H9 (cell line): Measurements from ENCODE around the gene SLC24A2. TPM values are rescaled to one million over a fixed set of nuclear protein-coding genes. Genes with fewer than 3 reads are reported as not detected.

ENCODE experiments used
- DNase-seq: peaks from one replicate; pipeline ENCODE4 v3.0.0-alpha.2; 2017
- H2AFZ ChIP-seq: one replicate; pipeline ENCODE4 v1.6.1; 2013; ENCODE audit warnings: mild to moderate bottlenecking, low read length, control low read depth, moderate library complexity
- H2AK5ac ChIP-seq: 2 replicates; pipeline ENCODE4 v1.6.1; 2013; ENCODE audit warnings: low read length, control low read depth, mixed read lengths; ENCODE audit not compliant: insufficient read length
- H2BK120ac ChIP-seq: one replicate; pipeline ENCODE4 v1.6.1; 2013; ENCODE audit warnings: low read depth, mild to moderate bottlenecking, low read length, control low read depth, inconsistent platforms; ENCODE audit not compliant: poor library complexity, severe bottlenecking
- H2BK12ac ChIP-seq: 2 replicates; pipeline ENCODE4 v1.6.1; 2013; ENCODE audit warnings: low read length, control low read depth, mixed read lengths, low read depth; ENCODE audit not compliant: insufficient read length
- H2BK15ac ChIP-seq: 2 replicates; pipeline ENCODE4 v1.6.1; 2013; ENCODE audit warnings: low read depth, low read length, control low read depth
- H2BK20ac ChIP-seq: one replicate; pipeline ENCODE4 v1.6.1; 2013; ENCODE audit warnings: low read depth, mild to moderate bottlenecking, low read length, control low read depth, inconsistent platforms; ENCODE audit not compliant: poor library complexity, severe bottlenecking
- H2BK5ac ChIP-seq: 2 replicates; pipeline ENCODE4 v1.6.1; 2013; ENCODE audit warnings: low read length, control low read depth, mixed read lengths; ENCODE audit not compliant: insufficient read length
- H3K14ac ChIP-seq: 2 replicates; pipeline ENCODE4 v1.6.1; 2013; ENCODE audit warnings: low read length, control low read depth; ENCODE audit not compliant: insufficient read depth
- H3K18ac ChIP-seq: 2 replicates; pipeline ENCODE4 v1.6.1; 2013; ENCODE audit warnings: low read depth, mild to moderate bottlenecking, mixed read lengths, low read length, control low read depth; ENCODE audit not compliant: insufficient read length
- H3K23ac ChIP-seq: 2 replicates; pipeline ENCODE4 v1.6.1; 2013; ENCODE audit warnings: low read length, control low read depth, mixed read lengths, low read depth; ENCODE audit not compliant: insufficient read length
- H3K23me2 ChIP-seq: 2 replicates; pipeline ENCODE4 v1.6.1; 2013; ENCODE audit warnings: low read depth, mild to moderate bottlenecking, mixed read lengths, low read length, control low read depth; ENCODE audit not compliant: insufficient read length, poor library complexity, severe bottlenecking
- H3K27ac ChIP-seq: 2 replicates; pipeline ENCODE4 v1.5.1; 2013; ENCODE audit warnings: low read length, control low read depth, mixed read lengths, low read depth; ENCODE audit not compliant: insufficient read length
- H3K27me3 ChIP-seq: 2 replicates; pipeline ENCODE4 v1.6.1; 2013; ENCODE audit warnings: low read length, control low read depth, inconsistent platforms; ENCODE audit not compliant: insufficient read depth
- H3K4ac ChIP-seq: 2 replicates; pipeline ENCODE4 v1.6.1; 2013; ENCODE audit warnings: low read depth, mild to moderate bottlenecking, control low read depth, inconsistent platforms, low read length, moderate library complexity
- H3K4me1 ChIP-seq: 2 replicates; pipeline ENCODE4 v1.6.1; 2013; ENCODE audit warnings: low read length, control low read depth, inconsistent platforms; ENCODE audit not compliant: insufficient read depth
- H3K4me2 ChIP-seq: 2 replicates; pipeline ENCODE4 v1.6.1; 2013; ENCODE audit warnings: low read length, control low read depth, mixed read lengths; ENCODE audit not compliant: insufficient read length, insufficient read depth
- H3K56ac ChIP-seq: 2 replicates; pipeline ENCODE4 v1.6.1; 2013; ENCODE audit warnings: low read depth, mild to moderate bottlenecking, mixed read lengths, low read length, control low read depth; ENCODE audit not compliant: insufficient read length
- H3K79me1 ChIP-seq: 2 replicates; pipeline ENCODE4 v1.6.1; 2013; ENCODE audit warnings: low read depth, mild to moderate bottlenecking, moderate library complexity, low read length, control low read depth, inconsistent platforms; ENCODE audit not compliant: insufficient read depth, poor library complexity, severe bottlenecking
- H3K79me2 ChIP-seq: 2 replicates; pipeline ENCODE4 v1.6.1; 2013; ENCODE audit warnings: low read length, control low read depth, inconsistent platforms; ENCODE audit not compliant: insufficient read depth
- H3K9ac ChIP-seq: 2 replicates; pipeline ENCODE4 v1.6.1; 2013; ENCODE audit warnings: low read length, control low read depth, mixed read lengths; ENCODE audit not compliant: insufficient read length; ENCODE audit errors: extremely low read depth
- H3K9me3 ChIP-seq: one replicate; pipeline ENCODE4 v1.6.1; 2013; ENCODE audit warnings: low read depth, low read length, inconsistent platforms; ENCODE audit not compliant: control insufficient read depth
- H3T11ph ChIP-seq: one replicate; pipeline ENCODE4 v1.6.1; 2013; ENCODE audit warnings: mild to moderate bottlenecking, low read length, control low read depth, inconsistent platforms
- H4K20me1 ChIP-seq: one replicate; pipeline ENCODE4 v1.6.1; 2013; ENCODE audit not compliant: control insufficient read depth, insufficient read length, insufficient read depth
- H4K5ac ChIP-seq: 2 replicates; pipeline ENCODE4 v1.6.1; 2013; ENCODE audit warnings: low read depth, mild to moderate bottlenecking, mixed read lengths, low read length, control low read depth; ENCODE audit not compliant: insufficient read length
- H4K8ac ChIP-seq: replicated peaks from 2 replicates; pipeline ENCODE4 v1.6.1; 2013; ENCODE audit warnings: low read length, control low read depth, mixed read lengths, low read depth; ENCODE audit not compliant: insufficient read length
- H4K91ac ChIP-seq: 2 replicates; pipeline ENCODE4 v1.6.1; 2013; ENCODE audit warnings: low read depth, mild to moderate bottlenecking, moderate library complexity, mixed read lengths, low read length, control low read depth; ENCODE audit not compliant: insufficient read length
- H3K27ac Mint-ChIP-seq, 3 experiments: 2 replicates in 2 of 3; 3 replicates in 1 of 3; pipeline ENCODE4 v1.8.0; 2020 to 2021; ENCODE audit warnings: mixed read lengths in 3 of 3, mild to moderate bottlenecking in 1 of 3, moderate library complexity in 1 of 3
- H3K27me3 Mint-ChIP-seq: 2 replicates; pipeline ENCODE4 v1.8.0; 2021; ENCODE audit warnings: low read depth, mild to moderate bottlenecking, moderate library complexity, mixed read lengths
- H3K36me3 Mint-ChIP-seq, 3 experiments: 2 replicates in 2 of 3; 3 replicates in 1 of 3; pipeline ENCODE4 v1.8.0; 2020 to 2021; ENCODE audit warnings: low read depth in 3 of 3, mixed read lengths in 3 of 3; ENCODE audit not compliant: insufficient read depth in 1 of 3
- H3K4me1 Mint-ChIP-seq, 2 experiments: 2 replicates each; pipeline ENCODE4 v1.8.0; 2020; ENCODE audit warnings: mixed read lengths in 2 of 2
- H3K4me3 Mint-ChIP-seq, 2 experiments: 2 replicates in 1 of 2; 3 replicates in 1 of 2; pipeline ENCODE4 v1.8.0; 2020 to 2021; ENCODE audit warnings: mild to moderate bottlenecking in 2 of 2, mixed read lengths in 2 of 2, moderate library complexity in 1 of 2
- H3K9me3 Mint-ChIP-seq, 2 experiments: 2 replicates in 1 of 2; 3 replicates in 1 of 2; pipeline ENCODE4 v1.8.0; 2020; ENCODE audit warnings: mild to moderate bottlenecking in 2 of 2, mixed read lengths in 2 of 2, moderate library complexity in 1 of 2
- CTCF ChIP-seq: fragments of 200-600 bp; sonication (generic); conservative IDR thresholded peaks from 3 replicates; pipeline ENCODE4 v1.8.0; 2021; ENCODE audit warnings: antibody characterized with exemption, mild to moderate bottlenecking
- WGBS: extraction: QIAGEN DNeasy Blood & Tissue Kit; methylation state at CpG from one replicate; pipeline ENCODE4 v1.1.7; 2013; ENCODE audit warnings: missing lambda C conversion rate, low lambda C conversion rate, mixed read lengths; ENCODE audit not compliant: insufficient read length; ENCODE audit errors: extremely low coverage; 5-methylcytosine and 5-hydroxymethylcytosine counted together
- total RNA-seq: library from RNA; stranded (reverse); gene quantifications from 2 replicates; pipeline ENCODE4 v1.2.1, GENCODE V29; 2021

The SLC24A2 gene
- total RNA-seq, 1 experiment from 2014 or later = 6.2 TPM

GRCh38 chr9:19804431-19804830 lies 15.6 kb upstream of the SLC24A2 start:
- Histone ChIP-seq H2BK15ac (no peak overlapping the region), H2AK5ac (no peak overlapping the region), H3K23me2 (no peaks in the 10 kb centered on the region), H3K79me1 (no peaks in the 10 kb centered on the region), H3K79me2 (no peaks in the 10 kb centered on the region), H2BK20ac (no peak overlapping the region), H3K14ac (no peak overlapping the region), H3K56ac (no peak overlapping the region), H4K8ac (no peak overlapping the region), H3K23ac (no peak overlapping the region), H2BK120ac (no peak overlapping the region), H3K9me3 (no peaks in the 10 kb centered on the region), H3K4me1 (peaks cover 19% of the 10 kb centered on the region), H2BK5ac (no peak overlapping the region), H4K20me1 (no peaks in the 10 kb centered on the region), H3K4me2 (peak overlapping the region; percentile 62), H3K9ac (no peak overlapping the region), H2BK12ac (no peak overlapping the region), H3K27ac (no peak overlapping the region), H3T11ph (no peak overlapping the region), H3K4ac (no peak overlapping the region), H4K5ac (no peak overlapping the region), H2AFZ (no peak overlapping the region), H4K91ac (no peak overlapping the region), H3K18ac (no peak overlapping the region), H3K27me3 (no peaks in the 10 kb centered on the region)
- Mint-ChIP-seq H3K27ac (peak overlapping the region in 2 of 3 experiments; percentile 54 to 70; a peak in 5 of 7 replicates), H3K4me3 (peak overlapping the region; percentile 13 to 46; a peak in 3 of 5 replicates), H3K36me3 (peaks cover 0 to 12% (median 6%) of the 10 kb centered on the region in 3 experiments; a peak in 5 of 7 replicates), H3K4me1 (peaks cover 76 to 77% of the 10 kb centered on the region in 2 experiments), H3K9me3 (peaks cover 3 to 6% of the 10 kb centered on the region in 2 experiments; a peak in 3 of 5 replicates), H3K27me3 (no peaks in the 10 kb centered on the region)
- no peak for TF ChIP-seq CTCF
- DNase-seq = no peak
- no CpG with 5 or more reads among the region's 1 CpG for WGBS
